Measurements from ENCODE around the gene PRAF2.

Gene PRAF2

DNA sequence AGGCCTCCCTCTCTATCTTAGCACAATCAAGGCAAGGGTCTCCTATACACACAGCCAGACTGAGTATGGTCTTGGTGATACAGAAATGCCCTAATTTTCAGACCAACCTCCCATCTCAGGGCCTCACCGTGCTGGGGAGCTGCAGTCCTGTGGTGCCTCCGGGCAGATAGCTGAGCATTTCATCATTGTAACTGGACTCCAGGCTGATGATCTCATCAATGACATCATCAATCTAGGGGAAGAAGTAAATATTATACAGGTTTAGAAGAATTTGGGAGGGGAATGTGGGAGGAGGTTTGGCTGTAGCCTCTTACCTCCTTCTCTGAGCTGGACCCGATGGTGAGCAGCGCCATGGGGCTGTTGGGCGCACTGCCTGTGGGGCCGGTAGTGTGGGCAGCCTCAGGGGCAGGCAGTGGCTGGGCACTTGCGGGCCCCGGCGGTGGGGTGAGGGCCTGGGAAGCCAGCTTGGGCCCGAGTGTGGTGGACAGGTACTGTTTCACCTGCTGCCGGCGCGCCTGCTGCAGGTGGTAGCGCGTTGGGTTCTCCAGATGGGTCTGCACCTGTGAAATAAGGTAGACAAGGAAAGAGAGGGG, 35.8 kb downstream of the PRAF2 start:
- no peak overlapping the region for H3K9ac ChIP-seq
- H3K4me3 ChIP-seq = no peak overlapping the region
- H3K4me2 ChIP-seq = no peak overlapping the region
- TF ChIP-seq Cebpa-rat (IDR thresholded peaks at IDR 0.05) = no peak
- peaks cover 37% of the 10 kb centered on the region for H3K4me1 ChIP-seq
- H4K20me1 ChIP-seq = 0 out of 2 replicates have a peak, but pooled peaks cover 10% of the 10 kb centered on the region
- H3K36me3 ChIP-seq = peaks cover 55% of the 10 kb centered on the region
- H3K27me3 ChIP-seq = peaks cover 26% of the 10 kb centered on the region; the same call in 1 of the 2 replicates
- no peak overlapping the region for H3K27ac ChIP-seq
- 0 out of 2 replicates have a peak, but pooled peaks cover 2% of the 10 kb centered on the region for H3K9me3 ChIP-seq

DNA sequence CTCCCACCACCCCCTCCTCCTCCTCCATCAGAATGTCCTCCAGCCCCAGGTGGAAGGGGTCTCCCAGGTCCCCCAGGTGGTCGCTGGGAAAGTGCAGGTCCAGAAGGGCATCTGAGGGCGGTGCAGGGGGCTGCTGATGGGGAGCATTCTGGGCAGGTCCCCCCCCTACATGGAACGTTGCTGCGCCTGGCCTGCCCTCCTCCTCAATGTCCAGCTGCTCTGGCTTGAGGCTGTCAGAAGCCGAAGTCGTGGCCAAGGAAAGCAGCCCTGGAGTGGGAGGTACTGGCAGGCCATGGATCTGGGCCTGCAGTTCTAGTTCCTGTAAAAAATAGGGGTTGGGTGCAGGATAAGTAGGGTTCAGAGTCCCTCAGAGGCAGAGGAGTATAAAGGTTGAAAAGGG, 43.5 kb downstream of the PRAF2 start:
- Histone ChIP-seq H3K4me3 (no peak overlapping the region), H3K36me3 (peaks cover 41% of the 10 kb centered on the region), H3K27ac (no peak overlapping the region), H3K9ac (no peak overlapping the region), H4K20me1 (peaks cover 5% of the 10 kb centered on the region; the same call in 1 of the 2 replicates), H3K9me3 (no peaks in the 10 kb centered on the region), H3K27me3 (peaks cover 38% of the 10 kb centered on the region), H3K4me2 (no peak overlapping the region), H3K4me1 (no peaks in the 10 kb centered on the region)
- TF ChIP-seq Cebpa-rat (IDR thresholded peaks at IDR 0.05) = no peak

DNA sequence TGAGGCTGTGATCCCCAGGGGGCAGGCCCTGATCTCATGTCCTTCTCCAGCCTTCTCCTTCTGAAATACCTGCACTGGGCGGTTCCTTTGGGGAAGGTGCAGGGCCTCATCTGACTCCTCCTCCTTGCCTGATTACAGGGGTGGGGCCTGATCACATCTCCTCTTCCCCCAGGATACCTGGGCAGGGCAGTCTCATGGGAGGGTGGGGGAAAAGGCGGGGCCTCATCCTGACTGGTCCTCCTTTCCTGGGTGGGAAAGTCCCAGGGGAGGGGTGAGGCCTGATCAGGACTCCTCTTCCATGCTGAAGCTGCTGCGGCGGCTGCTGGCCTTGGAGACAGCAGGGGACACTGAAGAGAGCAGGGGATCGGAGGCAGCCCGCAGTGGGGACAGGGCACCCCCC, 43.9 kb downstream of the PRAF2 start:
- TF ChIP-seq Cebpa-rat (IDR thresholded peaks at IDR 0.05) = no peak
- H3K4me2 ChIP-seq = no peak overlapping the region
- peaks cover 40% of the 10 kb centered on the region for H3K36me3 ChIP-seq

More for the DNA sequence above, 43.9 kb downstream of the PRAF2 start:
- Histone ChIP-seq H3K9ac (no peak overlapping the region), H3K9me3 (no peaks in the 10 kb centered on the region), H4K20me1 (peaks cover 5% of the 10 kb centered on the region; the same call in 1 of the 2 replicates), H3K4me3 (no peak overlapping the region), H3K4me1 (no peaks in the 10 kb centered on the region), H3K27ac (no peak overlapping the region), H3K27me3 (peaks cover 39% of the 10 kb centered on the region)

Measured in BLaER1 (cell line).